Ishikawa (cell line): ENCODE measurements around the gene GRAMD2A.

Experiments
- MAX ChIP-seq: IDR thresholded peaks from 2 replicates; pipeline ENCODE4 v1.6.1; 2012
- USF1 ChIP-seq: IDR thresholded peaks from 2 replicates; pipeline ENCODE4 v1.6.1; 2012

GRCh38 chr15:72127724-72128322 lies 69.8 kb downstream of the GRAMD2A start:
- TF ChIP-seq MAX = no peak
- no peak for TF ChIP-seq USF1
